T-cell (primary cell): ENCODE data around the gene SERPINI2. TPM values are rescaled to one million over a fixed set of nuclear protein-coding genes. Genes with fewer than 3 reads are reported as not detected.
"Not testable (repeated sequence)": the region's sequence is repeated elsewhere in the genome, so short reads cannot be mapped to it uniquely, and the experiment has no call there.

Source experiments
- ATAC-seq, 4 experiments: fragments of 200-7000 bp in 3 of 4; fragments of 150-1000 bp in 1 of 4; cut with Tn5 transposase; replicated peaks in 1 of 4; 1 replicate in 3 of 4; 2 replicates in 1 of 4; pipeline ENCODE4 v1.10.0; 2021; ENCODE audit warnings: moderate library complexity in 3 of 4, mild to moderate bottlenecking in 2 of 4, moderate number of reproducible peaks in 1 of 4
- CTCF ChIA-PET, 2 donors: fragments of 300-600 bp; sonication (Branson Sonifier 250); formaldehyde crosslinking; loops; one replicate each; lab custom pipeline; 2022; ENCODE audit warnings: antibody characterized with exemption in 2 of 2; lab: Charles Lee
- POLR2A ChIA-PET, 2 donors: fragments of 300-600 bp; sonication (Branson Sonifier 250); formaldehyde crosslinking; loops; one replicate each; lab custom pipeline; 2022; ENCODE audit warnings: antibody characterized with exemption in 2 of 2; lab: Charles Lee
- DNase-seq, 35 experiments: peaks; one replicate each; pipeline versions ENCODE4 v3.0.0 to v3.0.0-alpha.2; 2013 to 2023
- H3K27ac ChIP-seq: one replicate; pipeline ENCODE4 v1.5.1; 2013; ENCODE audit warnings: low read length
- H3K27me3 ChIP-seq, 2 experiments: replicated peaks in 1 of 2; 1 replicate in 1 of 2; 2 replicates in 1 of 2; pipeline versions ENCODE4 v1.6.1 to v1.7.0; 2013; ENCODE audit warnings: low read length in 1 of 2, mixed read lengths in 1 of 2; ENCODE audit not compliant: control insufficient read depth in 2 of 2, insufficient read depth in 2 of 2; ENCODE audit errors: extremely low read depth in 1 of 2
- H3K36me3 ChIP-seq, 2 donors: 1 replicate in 1 of 2; 2 replicates in 1 of 2; pipeline versions ENCODE4 v1.6.1 to v1.7.0; 2013; ENCODE audit warnings: low read length in 1 of 2; ENCODE audit not compliant: control insufficient read depth in 2 of 2, insufficient read depth in 1 of 2; ENCODE audit errors: extremely low read depth in 1 of 2
- H3K4me1 ChIP-seq, 2 experiments: 1 replicate in 1 of 2; 2 replicates in 1 of 2; pipeline versions ENCODE4 v1.6.1 to v1.7.0; 2013; ENCODE audit warnings: low read length in 2 of 2, mixed read lengths in 1 of 2; ENCODE audit not compliant: insufficient read depth in 2 of 2, control insufficient read depth in 1 of 2; ENCODE audit errors: extremely low read depth in 1 of 2
- H3K4me3 ChIP-seq, 2 donors: 1 replicate in 1 of 2; 2 replicates in 1 of 2; pipeline versions ENCODE4 v1.5.1 to v1.7.0; 2013; ENCODE audit warnings: mild to moderate bottlenecking in 2 of 2, low read length in 1 of 2, moderate library complexity in 1 of 2; ENCODE audit not compliant: control insufficient read depth in 1 of 2; ENCODE audit errors: extremely low read depth in 1 of 2
- H3K9me3 ChIP-seq: 2 replicates; pipeline ENCODE4 v1.7.0; 2013
- H3K27ac Mint-ChIP-seq, 2 donors: one replicate each; pipeline ENCODE4 v1.8.0; 2020 to 2021; ENCODE audit warnings: mild to moderate bottlenecking in 2 of 2, mixed read lengths in 2 of 2
- H3K27me3 Mint-ChIP-seq, 2 donors: one replicate each; pipeline ENCODE4 v1.8.0; 2021 to 2022; ENCODE audit warnings: mixed read lengths in 2 of 2
- H3K36me3 Mint-ChIP-seq: one replicate; pipeline ENCODE4 v1.8.0; 2021; ENCODE audit warnings: mixed read lengths
- H3K4me1 Mint-ChIP-seq, 3 donors: one replicate each; pipeline ENCODE4 v1.8.0; 2020 to 2022; ENCODE audit warnings: mixed read lengths in 3 of 3, mild to moderate bottlenecking in 1 of 3
- H3K4me3 Mint-ChIP-seq, 3 donors: one replicate each; pipeline ENCODE4 v1.8.0; 2020 to 2022; ENCODE audit warnings: mild to moderate bottlenecking in 3 of 3, mixed read lengths in 3 of 3, moderate library complexity in 3 of 3
- H3K9me3 Mint-ChIP-seq, 3 donors: one replicate each; pipeline ENCODE4 v1.8.0; 2020 to 2022; ENCODE audit warnings: mixed read lengths in 3 of 3
- WGBS: methylation state at CpG from one replicate; pipeline ENCODE4 v1.1.5; 2013; ENCODE audit warnings: missing lambda C conversion rate; ENCODE audit not compliant: insufficient coverage; 5-methylcytosine and 5-hydroxymethylcytosine counted together
- total RNA-seq, 35 experiments: library from RNA in 6 of 35; stranded (reverse) in 6 of 35; fragments of 120-200 nt in 1 of 35; gene quantifications; one replicate each; pipeline versions ENCODE4 v1.2.1 to v1.2.4 and lab custom pipeline; 2013 to 2026

Gene SERPINI2
- total RNA-seq, 5 donors from 2014 or later (not counting 1 experiment from before 2014, with no cell fraction given), result 0.13 to 0.41 TPM; not detected in 3

DNA sequence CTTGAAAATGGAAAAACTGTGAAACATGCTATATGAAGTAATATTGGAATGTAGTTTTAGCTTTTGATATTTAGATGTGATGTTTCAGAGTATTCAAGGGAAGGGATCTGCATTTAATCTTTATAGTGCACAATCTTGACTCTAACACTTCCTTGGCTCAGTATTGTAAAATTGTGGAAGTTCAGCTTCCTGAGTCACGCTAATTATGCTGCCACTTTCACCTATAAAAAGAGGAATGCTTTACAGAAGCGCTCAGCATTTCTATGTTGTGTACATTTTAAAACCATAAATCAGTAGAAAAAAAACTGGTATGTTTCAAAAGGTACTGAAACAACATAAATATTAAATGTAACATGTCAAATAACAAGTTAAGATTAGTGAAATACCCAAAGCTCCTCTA lies 32.6 kb downstream of the SERPINI2 start:
- no peaks in the 10 kb centered on the region for H3K27me3 Mint-ChIP-seq
- no peak for DNase-seq
- H3K4me3 Mint-ChIP-seq, result no peak overlapping the region
- H3K27ac ChIP-seq, result no peak overlapping the region
- CTCF ChIA-PET, result interaction anchor here in 1 of 2 donors (0.6 kb wide), 1 partner anchor 12 kb away, joined by 3 read pairs; no protein-coding TSS in a partner anchor
- H3K27me3 ChIP-seq, result no peaks in the 10 kb centered on the region
- WGBS, result no CpG with 5 or more reads among the region's 2 CpGs
- no peaks in the 10 kb centered on the region for H3K36me3 ChIP-seq
- no peak for ATAC-seq
- H3K27ac Mint-ChIP-seq, result no peak overlapping the region
- H3K4me1 Mint-ChIP-seq, result no peaks in the 10 kb centered on the region
- no peak overlapping the region for H3K4me3 ChIP-seq
- no peaks in the 10 kb centered on the region for H3K9me3 Mint-ChIP-seq
- H3K9me3 ChIP-seq, result no peaks in the 10 kb centered on the region
- no peaks in the 10 kb centered on the region for H3K4me1 ChIP-seq
- H3K36me3 Mint-ChIP-seq, result no peaks in the 10 kb centered on the region
- POLR2A ChIA-PET, result no interaction called here

DNA sequence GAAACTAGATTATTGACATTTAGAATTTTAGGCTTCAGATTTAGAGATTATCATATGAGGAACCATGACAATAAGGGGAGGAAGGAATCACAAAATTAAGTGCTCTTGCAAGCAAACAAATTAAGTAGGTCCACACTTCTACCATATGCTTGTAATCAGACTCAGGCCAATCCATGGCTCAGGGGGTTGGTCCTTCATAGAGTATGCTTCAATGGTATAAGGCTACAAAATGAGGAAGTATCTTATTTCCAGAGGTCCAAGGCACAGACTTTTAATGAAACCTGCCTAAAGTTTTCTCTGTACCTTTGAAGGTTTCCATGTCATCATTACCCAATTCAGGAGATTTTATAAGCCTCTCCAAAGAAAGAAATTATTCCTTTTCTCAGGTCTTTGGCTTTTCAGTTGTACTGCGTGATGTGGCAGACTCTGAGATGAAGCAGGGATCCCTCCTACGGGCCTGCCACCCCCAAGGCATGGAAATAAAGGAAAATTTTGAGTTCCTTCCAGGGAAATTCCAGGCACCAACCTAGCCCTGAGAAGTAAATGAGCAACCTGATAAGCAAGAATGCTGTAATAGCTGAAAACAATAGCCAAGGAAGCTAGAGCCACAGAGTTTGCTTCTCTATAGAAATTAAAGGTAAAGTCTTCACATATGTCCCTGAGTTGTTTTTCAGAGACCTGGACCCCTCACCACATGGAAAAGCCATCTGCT lies 36.3 kb downstream of the SERPINI2 start:
- H3K9me3 Mint-ChIP-seq, result no peaks in the 10 kb centered on the region
- Histone ChIP-seq H3K36me3 (no peaks in the 10 kb centered on the region), H3K4me1 (no peaks in the 10 kb centered on the region), H3K27me3 (no peaks in the 10 kb centered on the region), H3K27ac (no peak overlapping the region), H3K9me3 (no peaks in the 10 kb centered on the region), H3K4me3 (no peak overlapping the region)
- ChIA-PET POLR2A (no interaction called here), CTCF (no interaction called here)
- H3K36me3 Mint-ChIP-seq, result no peaks in the 10 kb centered on the region
- 61% methylated on average over 2 of the region's 2 CpGs for WGBS
- DNase-seq, result no peak
- no peak for ATAC-seq
- no peak overlapping the region for H3K27ac Mint-ChIP-seq
- H3K4me3 Mint-ChIP-seq, result no peak overlapping the region
- H3K27me3 Mint-ChIP-seq, result no peaks in the 10 kb centered on the region
- no peaks in the 10 kb centered on the region for H3K4me1 Mint-ChIP-seq

DNA sequence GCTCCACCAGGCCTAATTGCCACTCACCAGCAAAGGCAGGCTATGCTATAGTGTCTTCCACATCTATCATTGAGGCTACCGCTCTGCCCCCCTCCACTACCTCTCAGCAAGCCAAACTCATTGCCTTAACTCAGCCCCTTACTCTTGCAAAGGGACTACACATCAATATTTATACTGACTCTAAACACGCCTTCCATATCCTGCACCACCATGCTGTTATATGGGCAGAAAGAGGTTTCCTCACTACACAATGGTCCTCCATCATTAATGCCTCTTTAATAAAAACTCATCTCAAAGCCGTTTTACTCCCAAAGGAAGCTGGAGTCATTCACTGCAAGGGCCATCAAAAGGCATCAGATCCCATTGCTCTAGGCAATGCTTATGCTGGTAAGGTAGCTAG lies 46.9 kb downstream of the SERPINI2 start:
- H3K4me3 Mint-ChIP-seq, H3K27ac Mint-ChIP-seq, POLR2A ChIA-PET, H3K4me1 ChIP-seq, ATAC-seq, CTCF ChIA-PET, DNase-seq, H3K9me3 ChIP-seq, H3K4me3 ChIP-seq, H3K27ac ChIP-seq, H3K36me3 Mint-ChIP-seq, H3K4me1 Mint-ChIP-seq, H3K9me3 Mint-ChIP-seq, H3K27me3 ChIP-seq, H3K27me3 Mint-ChIP-seq, H3K36me3 ChIP-seq: not testable (repeated sequence)
- 100% methylated on average over 1 of the region's 3 CpGs for WGBS

DNA sequence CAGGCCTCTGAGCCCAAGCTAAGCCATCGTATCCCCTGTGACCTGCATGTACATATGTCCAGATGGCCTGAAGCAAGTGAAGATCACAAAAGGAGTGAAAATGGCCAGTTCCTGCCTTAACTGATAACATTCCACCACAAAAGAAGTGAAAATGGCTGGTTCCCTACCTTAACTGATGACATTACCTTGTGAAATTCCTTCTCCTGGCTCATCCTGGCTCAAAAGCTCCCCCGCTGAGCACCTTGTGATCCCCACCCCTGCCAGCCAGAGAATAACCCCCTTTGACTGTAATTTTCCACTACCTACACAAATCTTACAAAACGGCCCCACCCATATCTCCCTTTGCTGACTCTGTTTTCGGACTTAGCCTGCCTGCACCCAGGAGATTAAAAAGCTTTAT lies 51.4 kb downstream of the SERPINI2 start:
- H3K9me3 Mint-ChIP-seq, H3K36me3 ChIP-seq, H3K27me3 Mint-ChIP-seq, H3K27ac Mint-ChIP-seq, H3K4me1 ChIP-seq, ATAC-seq, H3K36me3 Mint-ChIP-seq, H3K4me3 ChIP-seq, POLR2A ChIA-PET, H3K4me1 Mint-ChIP-seq, CTCF ChIA-PET, H3K27me3 ChIP-seq, H3K9me3 ChIP-seq, H3K4me3 Mint-ChIP-seq, H3K27ac ChIP-seq, DNase-seq: not testable (repeated sequence)
- WGBS, result 72% methylated on average over 2 of the region's 4 CpGs

DNA sequence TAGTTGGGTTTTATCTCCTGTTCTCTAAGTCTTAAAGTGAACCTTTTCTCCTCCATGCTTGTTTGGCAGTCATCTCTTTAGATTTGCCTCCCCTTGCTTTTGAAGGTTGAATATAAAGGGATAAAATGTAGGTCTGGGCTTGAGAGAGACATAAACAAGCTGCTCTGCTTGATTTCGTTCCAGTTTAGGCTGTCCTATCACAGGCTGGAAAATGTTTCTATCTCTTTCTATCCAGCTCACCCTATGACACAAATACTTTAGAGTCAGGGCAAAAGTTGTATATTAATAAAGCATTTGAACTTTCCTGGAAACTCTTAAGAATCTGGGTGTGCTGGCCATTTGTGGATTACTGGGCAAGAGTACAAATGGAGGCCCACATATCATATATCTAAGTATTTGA lies 64.2 kb downstream of the SERPINI2 start:
- Histone ChIP-seq H3K9me3 (no peaks in the 10 kb centered on the region), H3K27me3 (no peaks in the 10 kb centered on the region), H3K4me3 (no peak overlapping the region), H3K4me1 (no peaks in the 10 kb centered on the region), H3K27ac (no peak overlapping the region), H3K36me3 (no peaks in the 10 kb centered on the region)
- WGBS, result no CpG with 5 or more reads among the region's 1 CpG
- Mint-ChIP-seq H3K9me3 (no peaks in the 10 kb centered on the region), H3K36me3 (no peaks in the 10 kb centered on the region), H3K27ac (no peak overlapping the region), H3K27me3 (no peaks in the 10 kb centered on the region), H3K4me3 (no peak overlapping the region), H3K4me1 (no peaks in the 10 kb centered on the region)
- POLR2A ChIA-PET, result no interaction called here
- DNase-seq, result no peak
- CTCF ChIA-PET, result no interaction called here
- no peak for ATAC-seq

DNA sequence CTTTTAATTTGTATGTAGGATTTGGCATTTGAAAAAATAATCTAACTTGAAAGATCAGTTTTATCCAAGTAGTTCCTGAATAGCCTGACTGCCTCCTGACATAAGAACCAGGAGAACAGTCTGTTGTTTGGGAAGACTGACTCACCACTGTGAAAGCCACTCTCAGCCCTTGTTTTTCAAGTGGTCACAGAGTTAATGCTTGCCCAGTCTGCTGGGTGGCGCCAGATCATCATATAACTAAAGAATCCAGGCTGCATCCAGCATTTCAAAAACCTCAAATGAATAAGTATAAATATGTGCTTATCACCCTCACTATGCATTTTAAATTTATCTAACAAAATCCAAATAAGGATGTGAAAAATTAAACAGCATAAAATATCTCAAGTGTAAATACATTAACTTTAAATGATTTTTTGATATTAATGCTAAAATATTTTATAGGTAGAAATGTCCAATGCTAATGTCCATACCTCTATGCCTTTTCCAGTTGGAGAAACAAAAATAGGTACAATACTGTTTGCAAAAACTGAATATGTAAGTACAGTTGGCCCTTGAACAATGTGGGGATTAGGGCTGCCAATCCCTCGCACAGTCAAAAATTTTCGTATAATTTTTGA lies 66.9 kb downstream of the SERPINI2 start:
- Mint-ChIP-seq H3K27me3 (no peaks in the 10 kb centered on the region), H3K36me3 (no peaks in the 10 kb centered on the region), H3K9me3 (no peaks in the 10 kb centered on the region), H3K4me3 (no peak overlapping the region), H3K27ac (no peak overlapping the region), H3K4me1 (no peaks in the 10 kb centered on the region)
- DNase-seq (peak in 1 of 35 experiments; percentile 7), ATAC-seq (no peak)
- CTCF ChIA-PET, result no interaction called here
- Histone ChIP-seq H3K27me3 (no peaks in the 10 kb centered on the region), H3K27ac (no peak overlapping the region), H3K4me3 (no peak overlapping the region), H3K36me3 (no peaks in the 10 kb centered on the region), H3K4me1 (no peaks in the 10 kb centered on the region), H3K9me3 (no peaks in the 10 kb centered on the region)
- POLR2A ChIA-PET, result interaction anchor here in 1 of 2 donors (0.6 kb wide), 1 partner anchor 26 kb away, joined by 4 read pairs; no protein-coding TSS in a partner anchor
- no CpG with 5 or more reads among the region's 3 CpGs for WGBS
